Measurements from ENCODE around the gene MACROH2A1. TPM values are rescaled to one million over a fixed set of nuclear protein-coding genes. Genes with fewer than 3 reads are reported as not detected.

The MACROH2A1 gene
- total RNA-seq, 2 experiments from 2014 or later, result 159 to 161 TPM

GRCh38 chr5:135433681-135434426 lies 34.8 kb upstream of the MACROH2A1 start:
- Mint-ChIP-seq H3K9me3 (peaks cover 2% of the 10 kb centered on the region), H3K4me1 (ENCODE audit: low read depth) (no peaks in the 10 kb centered on the region), H3K27ac (no peak overlapping the region), H3K36me3 (no peaks in the 10 kb centered on the region), H3K4me3 (no peak overlapping the region), H3K27me3 (peaks cover 13% of the 10 kb centered on the region)
- ChIA-PET POLR2A (no interaction called here), CTCF (interaction anchor here (1.3 to 1.5 kb wide), 2 partner anchors 33 to 127 kb away, joined by 3 to 4 read pairs; no protein-coding TSS in a partner anchor)
- DNase-seq, result no peak
- intact Hi-C loops (cut with micrococcal nuclease), result no loop called here

GRCh38 chr5:135432113-135432512 lies 33.1 kb upstream of the MACROH2A1 start:
- H3K27me3 Mint-ChIP-seq, result peaks cover 13% of the 10 kb centered on the region
- ChIA-PET POLR2A (no interaction called here), CTCF (no interaction called here)
- DNase-seq, result no peak
- H3K9me3 Mint-ChIP-seq, result peaks cover 7% of the 10 kb centered on the region
- no peak overlapping the region for H3K27ac Mint-ChIP-seq
- H3K4me1 Mint-ChIP-seq (ENCODE audit: low read depth), result no peaks in the 10 kb centered on the region
- intact Hi-C loops (cut with micrococcal nuclease), result no loop called here
- H3K36me3 Mint-ChIP-seq, result no peaks in the 10 kb centered on the region
- no peak overlapping the region for H3K4me3 Mint-ChIP-seq

GRCh38 chr5:135430135-135430437 lies 31.1 kb upstream of the MACROH2A1 start:
- intact Hi-C loops (cut with micrococcal nuclease), result no loop called here
- Mint-ChIP-seq H3K9me3 (peaks cover 7% of the 10 kb centered on the region), H3K27me3 (peaks cover 17% of the 10 kb centered on the region), H3K27ac (no peak overlapping the region), H3K4me3 (no peak overlapping the region), H3K4me1 (ENCODE audit: low read depth) (peaks cover 2% of the 10 kb centered on the region), H3K36me3 (no peaks in the 10 kb centered on the region)
- ChIA-PET CTCF (no interaction called here), POLR2A (no interaction called here)
- DNase-seq, result no peak

DNA sequence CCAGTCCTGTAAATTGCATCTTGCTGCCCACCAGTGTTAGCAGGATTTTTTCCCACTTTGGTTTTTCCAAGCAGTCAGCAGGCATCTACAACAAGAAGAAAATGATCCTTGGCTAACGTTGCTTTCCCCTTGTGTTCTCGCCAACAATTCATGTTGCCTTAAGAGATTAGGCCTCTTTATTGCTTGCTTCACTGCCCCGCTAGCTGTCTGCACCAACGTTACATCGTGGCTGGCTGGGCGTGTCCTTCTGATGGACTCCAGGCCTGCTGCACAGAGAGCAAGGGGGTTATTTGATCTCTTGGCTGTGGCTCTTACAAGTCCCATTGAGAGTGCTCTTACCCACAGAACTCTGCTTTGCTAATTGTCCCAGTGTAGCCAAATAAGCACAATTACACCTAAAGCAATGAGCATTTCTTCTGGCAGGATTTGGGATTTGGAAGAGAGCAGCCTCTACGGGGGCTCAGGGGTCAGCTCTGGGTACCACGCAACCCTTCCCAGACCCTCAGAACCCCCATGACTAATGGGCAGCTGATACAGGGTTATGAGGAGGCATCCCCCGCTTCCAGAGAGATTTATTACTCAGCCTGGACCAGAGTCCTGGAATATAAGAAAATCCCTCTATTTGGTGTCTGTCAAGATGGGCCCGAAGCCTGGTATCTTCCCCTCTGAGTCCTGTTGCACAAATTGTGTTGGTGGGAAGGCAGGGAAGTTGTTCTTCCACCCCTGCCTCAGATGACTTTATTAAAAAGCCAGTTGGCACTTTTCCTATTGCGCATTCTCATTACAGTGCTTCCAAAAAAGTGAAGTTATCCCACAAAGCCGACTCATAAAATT lies 30.5 kb upstream of the MACROH2A1 start:
- ChIA-PET POLR2A (no interaction called here), CTCF (no interaction called here)
- Mint-ChIP-seq H3K27me3 (peaks cover 17% of the 10 kb centered on the region), H3K36me3 (no peaks in the 10 kb centered on the region), H3K4me1 (ENCODE audit: low read depth) (peaks cover 2% of the 10 kb centered on the region), H3K27ac (no peak overlapping the region), H3K4me3 (no peak overlapping the region), H3K9me3 (peaks cover 7% of the 10 kb centered on the region)
- intact Hi-C loops (cut with micrococcal nuclease), result no loop called here
- DNase-seq, result no peak

DNA sequence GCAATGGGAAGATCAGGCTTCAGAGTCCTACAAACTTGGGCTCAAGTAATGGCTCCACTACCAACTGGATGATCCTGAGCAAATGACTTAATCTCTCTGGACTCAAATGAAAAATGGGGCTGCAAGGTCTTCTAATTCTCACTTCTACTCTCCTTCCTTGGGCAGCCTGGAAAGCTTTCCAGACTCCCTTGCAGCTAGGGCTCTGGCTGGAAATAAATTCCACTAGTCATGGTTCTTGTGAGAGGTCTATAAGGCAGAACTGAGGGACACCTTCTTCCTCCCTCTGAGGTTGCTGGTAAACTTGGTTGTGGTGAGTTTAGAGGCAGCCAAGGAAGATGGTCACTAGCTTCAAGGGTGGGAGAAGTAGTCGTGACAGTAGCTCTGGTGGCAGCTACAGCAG lies 29.6 kb upstream of the MACROH2A1 start:
- H3K4me3 Mint-ChIP-seq, result no peak overlapping the region
- peaks cover 7% of the 10 kb centered on the region for H3K9me3 Mint-ChIP-seq
- POLR2A ChIA-PET, result no interaction called here
- H3K36me3 Mint-ChIP-seq, result no peaks in the 10 kb centered on the region
- no peak for DNase-seq
- CTCF ChIA-PET, result no interaction called here
- intact Hi-C loops (cut with micrococcal nuclease), result no loop called here
- peaks cover 2% of the 10 kb centered on the region for H3K4me1 Mint-ChIP-seq (ENCODE audit: low read depth)
- peaks cover 20% of the 10 kb centered on the region for H3K27me3 Mint-ChIP-seq
- no peak overlapping the region for H3K27ac Mint-ChIP-seq

DNA sequence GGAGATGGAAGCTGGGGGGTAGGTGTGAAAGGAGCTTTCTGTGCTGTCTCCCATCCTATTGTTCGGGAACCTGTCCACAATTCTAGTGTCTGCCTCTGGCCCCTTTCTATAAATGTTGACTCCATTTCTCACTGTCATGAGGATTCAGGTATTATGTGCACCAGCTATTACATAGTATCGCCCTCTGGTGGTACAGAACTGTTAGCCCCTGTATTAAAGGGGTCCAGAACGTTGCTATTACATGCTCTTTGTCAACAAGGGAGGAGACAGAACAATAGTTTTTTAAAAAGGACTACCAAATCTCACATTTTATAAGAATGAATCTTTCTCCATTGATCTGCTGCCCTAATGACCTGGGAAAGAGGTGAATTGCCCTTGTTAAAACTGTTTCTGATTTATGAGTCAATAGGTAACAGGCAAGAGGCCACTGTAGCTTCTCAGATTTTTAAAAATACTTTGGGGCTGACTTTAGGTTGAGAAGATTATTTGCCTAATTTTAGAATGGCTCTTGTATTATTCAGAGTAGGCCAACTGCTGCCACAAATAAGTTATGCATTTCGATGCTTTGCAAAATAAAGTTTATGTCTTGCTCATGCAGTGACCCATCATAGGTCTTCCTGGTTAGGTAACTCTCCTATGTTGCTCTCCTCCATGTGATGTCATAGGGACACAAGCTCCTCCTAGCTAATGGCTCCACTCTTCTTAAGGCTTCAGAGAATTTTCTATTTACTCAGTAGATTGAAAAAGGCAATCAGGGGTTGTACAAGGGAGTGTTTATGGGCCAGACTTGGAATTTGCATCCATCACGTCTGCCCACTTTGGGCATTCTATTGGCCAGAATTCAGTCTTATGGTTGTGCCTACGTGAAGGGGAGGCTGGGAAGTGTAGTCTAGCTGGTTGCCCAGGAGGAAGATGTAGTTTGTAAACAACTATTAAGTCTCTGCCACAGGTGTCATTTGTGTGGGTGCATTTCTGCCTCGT lies 27.4 kb upstream of the MACROH2A1 start:
- peaks cover 25% of the 10 kb centered on the region for H3K27me3 Mint-ChIP-seq

DNA sequence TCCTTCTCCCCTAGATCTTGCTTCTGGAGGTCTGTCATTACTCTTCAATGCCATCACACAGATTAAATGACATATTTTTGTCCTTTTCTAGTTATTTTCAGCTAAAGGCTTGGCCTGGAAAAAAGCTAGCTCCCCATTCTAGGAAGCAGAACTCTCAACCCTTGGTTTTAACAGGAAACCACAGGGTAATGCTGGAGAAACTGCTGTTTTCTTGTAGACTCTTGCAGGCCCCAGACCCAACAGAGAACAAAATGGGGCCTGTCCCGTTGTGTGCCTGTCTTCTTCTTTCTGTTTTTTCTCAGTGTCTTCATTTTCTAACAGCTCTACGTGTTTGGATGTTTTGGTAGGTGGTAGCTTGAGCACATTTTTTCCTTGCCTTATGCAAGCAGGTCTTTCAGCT lies 26.6 kb upstream of the MACROH2A1 start:
- CTCF ChIA-PET, result interaction anchor here (0.6 to 2.8 kb wide), 21 partner anchors 8 to 405 kb away, joined by 3 to 15 read pairs (median 4); no protein-coding TSS in a partner anchor
- intact Hi-C loops (cut with micrococcal nuclease), result no loop called here
- POLR2A ChIA-PET, result interaction anchor here (0.6 kb wide), 1 partner anchor 92 kb away, joined by 3 read pairs; no protein-coding TSS in a partner anchor
- H3K4me3 Mint-ChIP-seq, result no peak overlapping the region
- H3K27me3 Mint-ChIP-seq, result peaks cover 27% of the 10 kb centered on the region
- no peak overlapping the region for H3K27ac Mint-ChIP-seq
- H3K36me3 Mint-ChIP-seq, result no peaks in the 10 kb centered on the region
- peaks cover 2% of the 10 kb centered on the region for H3K4me1 Mint-ChIP-seq (ENCODE audit: low read depth)
- DNase-seq, result no peak
- peaks cover 7% of the 10 kb centered on the region for H3K9me3 Mint-ChIP-seq

More for the DNA sequence above, 27.4 kb upstream of the MACROH2A1 start:
- Mint-ChIP-seq H3K4me3 (no peak overlapping the region), H3K27ac (no peak overlapping the region), H3K4me1 (ENCODE audit: low read depth) (peaks cover 2% of the 10 kb centered on the region), H3K9me3 (peaks cover 7% of the 10 kb centered on the region), H3K36me3 (no peaks in the 10 kb centered on the region)
- POLR2A ChIA-PET, result interaction anchor here (0.6 kb wide), 1 partner anchor 93 kb away, joined by 3 read pairs; no protein-coding TSS in a partner anchor
- no peak for DNase-seq
- intact Hi-C loops (cut with micrococcal nuclease), result no loop called here
- CTCF ChIA-PET, result interaction anchor here (0.6 to 2.8 kb wide), 22 partner anchors 9 to 404 kb away, joined by 3 to 15 read pairs (median 4); no protein-coding TSS in a partner anchor

DNA sequence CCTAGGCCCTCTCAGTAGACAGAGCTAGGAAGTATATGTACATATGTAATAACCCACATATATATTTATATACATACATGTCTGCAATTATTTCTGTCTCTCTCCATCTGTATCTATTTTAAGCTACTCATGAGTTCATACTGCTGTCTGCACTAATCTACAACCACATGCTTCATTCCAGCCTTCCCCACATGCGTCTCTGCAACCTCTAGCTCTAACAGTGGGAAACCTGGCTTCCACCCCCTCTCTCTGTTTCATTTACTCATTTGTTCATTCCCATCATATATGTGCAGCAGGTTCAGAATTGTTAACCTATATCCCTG lies 24.8 kb upstream of the MACROH2A1 start:
- H3K27me3 Mint-ChIP-seq, result peaks cover 33% of the 10 kb centered on the region
- H3K9me3 Mint-ChIP-seq, result peaks cover 8% of the 10 kb centered on the region
- ChIA-PET POLR2A (no interaction called here), CTCF (interaction anchor here (1.1 to 1.4 kb wide), 3 partner anchors 23 to 42 kb away, joined by 3 read pairs; no protein-coding TSS in a partner anchor)
- H3K4me3 Mint-ChIP-seq, result no peak overlapping the region
- no peak overlapping the region for H3K27ac Mint-ChIP-seq
- H3K4me1 Mint-ChIP-seq (ENCODE audit: low read depth), result peaks cover 2% of the 10 kb centered on the region
- H3K36me3 Mint-ChIP-seq, result no peaks in the 10 kb centered on the region
- intact Hi-C loops (cut with micrococcal nuclease), result no loop called here
- no peak for DNase-seq

DNA sequence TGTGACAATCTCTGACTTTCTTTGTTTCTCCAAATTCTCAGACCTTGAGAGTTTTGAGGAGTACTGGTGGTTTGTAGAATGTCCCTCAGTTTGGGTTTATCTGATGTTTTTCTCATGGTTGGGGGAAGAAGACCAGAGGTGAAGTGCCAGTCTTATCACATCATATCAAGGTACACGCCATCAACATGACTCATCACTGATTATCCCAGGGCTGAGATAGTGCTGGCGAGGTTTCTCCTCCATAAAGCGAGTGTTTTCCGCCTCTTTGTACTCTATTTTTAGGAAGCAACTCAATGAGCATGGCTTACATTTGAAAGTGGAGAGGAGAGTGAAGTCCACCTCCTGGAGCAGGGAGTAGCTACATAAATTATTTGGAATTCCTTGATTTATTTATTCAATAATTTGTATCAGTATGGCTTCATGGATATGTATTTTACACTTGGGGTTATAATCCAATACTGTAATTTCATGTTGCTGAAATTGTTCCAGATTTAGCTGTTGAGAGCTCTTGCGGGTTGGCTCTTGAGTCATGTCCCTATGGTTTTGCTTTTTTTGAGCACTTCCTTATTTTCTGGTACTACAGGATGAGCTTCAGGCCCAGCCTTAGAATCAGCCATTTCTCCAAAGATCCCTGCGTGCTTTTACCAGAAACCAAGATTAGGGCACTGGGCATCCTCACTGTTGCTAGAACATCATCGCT lies 24.3 kb upstream of the MACROH2A1 start:
- POLR2A ChIA-PET, result no interaction called here
- peaks cover 4% of the 10 kb centered on the region for H3K9me3 Mint-ChIP-seq
- peaks cover 33% of the 10 kb centered on the region for H3K27me3 Mint-ChIP-seq
- H3K27ac Mint-ChIP-seq, result no peak overlapping the region
- intact Hi-C loops (cut with micrococcal nuclease), result no loop called here
- no peak overlapping the region for H3K4me3 Mint-ChIP-seq
- peaks cover 2% of the 10 kb centered on the region for H3K4me1 Mint-ChIP-seq (ENCODE audit: low read depth)
- CTCF ChIA-PET, result interaction anchor here (1.1 to 1.4 kb wide), 3 partner anchors 23 to 43 kb away, joined by 3 read pairs; no protein-coding TSS in a partner anchor
- no peak for DNase-seq
- no peaks in the 10 kb centered on the region for H3K36me3 Mint-ChIP-seq

- Mint-ChIP-seq H3K27ac (no peak overlapping the region), H3K4me3 (no peak overlapping the region), H3K9me3 (peaks cover 4% of the 10 kb centered on the region), H3K4me1 (ENCODE audit: low read depth) (peaks cover 2% of the 10 kb centered on the region), H3K36me3 (no peaks in the 10 kb centered on the region), H3K27me3 (peaks cover 36% of the 10 kb centered on the region)
- no peak for DNase-seq
- POLR2A ChIA-PET, result no interaction called here
- CTCF ChIA-PET, result no interaction called here
- intact Hi-C loops (cut with micrococcal nuclease), result no loop called here
These were observed 23.4 kb upstream of the MACROH2A1 start for GRCh38 chr5:135422419-135422818.

- no peaks in the 10 kb centered on the region for H3K36me3 Mint-ChIP-seq
- no peak overlapping the region for H3K27ac Mint-ChIP-seq
- peaks cover 35% of the 10 kb centered on the region for H3K27me3 Mint-ChIP-seq
- CTCF ChIA-PET, result interaction anchor here (1.2 kb wide), 1 partner anchor 9 kb away, joined by 3 read pairs; no protein-coding TSS in a partner anchor
- H3K9me3 Mint-ChIP-seq, result peaks cover 4% of the 10 kb centered on the region
- H3K4me3 Mint-ChIP-seq, result no peak overlapping the region
- intact Hi-C loops (cut with micrococcal nuclease), result no loop called here
- no peaks in the 10 kb centered on the region for H3K4me1 Mint-ChIP-seq (ENCODE audit: low read depth)
- no peak for DNase-seq
- POLR2A ChIA-PET, result no interaction called here
These were observed 18.1 kb upstream of the MACROH2A1 start for GRCh38 chr5:135417083-135417482.

Data from activated CD4-positive, alpha-beta memory T cell treated with anti-CD3 and anti-CD28 coated beads for 36 hours (primary cell).